PC-3 (cell line): Measurements from ENCODE around the gene CLTCL1.

Experiments
- CTCF ChIP-seq: fragments of 300-600 bp; sonication (generic); conservative IDR thresholded peaks from 2 replicates; pipeline ENCODE4 v1.5.1; 2017; ENCODE audit warnings: antibody characterized with exemption, low read depth, mild to moderate bottlenecking, low read length
- EZH2 ChIP-seq: fragments of 300-600 bp; sonication (generic); IDR thresholded peaks from one replicate; pipeline ENCODE4 v1.6.1; 2017; ENCODE audit warnings: antibody characterized with exemption, mild to moderate bottlenecking, low read length; ENCODE audit not compliant: unreplicated experiment
- EZH2phosphoT487 ChIP-seq: fragments of 300-600 bp; sonication (generic); IDR thresholded peaks from 2 replicates; pipeline ENCODE4 v1.6.1; 2018; ENCODE audit warnings: mild to moderate bottlenecking, antibody characterized with exemption, low read length, borderline replicate concordance

GRCh38 chr22:19207884-19208283 lies 83.6 kb downstream of the CLTCL1 start:
- TF ChIP-seq CTCF = no peak
- no peak for TF ChIP-seq EZH2
- no peak for TF ChIP-seq EZH2phosphoT487
